Cardiac atrium fibroblast (primary cell): Measurements from ENCODE around the gene HNRNPU. TPM values are rescaled to one million over a fixed set of nuclear protein-coding genes. Genes with fewer than 3 reads are reported as not detected.

Experiments
- total RNA-seq: library from RNA; depleted of rRNA; stranded (reverse); fragments of >200 nt; gene quantifications from 2 replicates; pipeline ENCODE4 v1.2.3, GENCODE V29; 2015

The HNRNPU gene
- 192 and 227 TPM in 2 replicates for total RNA-seq

DNA sequence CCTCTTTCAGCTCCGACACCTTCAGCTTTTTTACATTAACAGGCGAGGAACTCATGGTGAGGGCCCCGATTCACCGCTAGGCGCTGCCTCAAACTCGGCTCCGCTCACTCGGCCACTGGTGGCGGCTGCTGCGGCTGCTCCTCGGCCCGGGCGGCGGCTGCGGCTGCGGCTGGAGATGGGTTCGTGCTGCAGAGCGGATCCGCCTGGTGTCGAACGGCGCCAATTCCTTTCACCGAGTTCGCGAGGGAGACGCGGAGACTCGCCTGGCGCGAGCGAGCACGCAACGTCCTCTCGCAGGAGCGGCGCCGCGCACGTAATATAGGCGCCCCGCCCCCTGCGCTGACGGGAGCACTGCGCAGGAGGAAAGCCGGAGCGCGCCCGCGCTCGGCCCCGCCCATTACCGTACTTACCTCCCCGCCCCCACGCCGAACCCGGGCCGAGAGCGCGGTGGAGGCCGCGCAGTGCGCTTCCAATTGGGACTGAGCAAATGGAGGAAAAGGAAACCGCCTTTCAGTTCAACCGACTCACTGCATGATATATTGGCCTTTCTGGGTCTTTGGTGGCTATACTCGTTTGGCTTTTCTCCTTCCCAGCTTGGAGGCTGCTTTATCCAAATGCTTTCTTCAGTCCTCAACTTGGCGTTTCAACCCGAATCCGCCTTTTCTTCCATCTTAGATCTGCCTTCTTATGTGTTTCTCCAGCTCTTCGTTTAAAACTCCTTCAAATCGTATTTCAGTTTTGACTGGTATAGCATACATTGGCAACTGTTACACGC is at the start of gene HNRNPU:
HNRNPU (minus strand) TSS at position 291 of the 775 bp plus-strand sequence; CDS start at position 55, 236 bp downstream.

DNA sequence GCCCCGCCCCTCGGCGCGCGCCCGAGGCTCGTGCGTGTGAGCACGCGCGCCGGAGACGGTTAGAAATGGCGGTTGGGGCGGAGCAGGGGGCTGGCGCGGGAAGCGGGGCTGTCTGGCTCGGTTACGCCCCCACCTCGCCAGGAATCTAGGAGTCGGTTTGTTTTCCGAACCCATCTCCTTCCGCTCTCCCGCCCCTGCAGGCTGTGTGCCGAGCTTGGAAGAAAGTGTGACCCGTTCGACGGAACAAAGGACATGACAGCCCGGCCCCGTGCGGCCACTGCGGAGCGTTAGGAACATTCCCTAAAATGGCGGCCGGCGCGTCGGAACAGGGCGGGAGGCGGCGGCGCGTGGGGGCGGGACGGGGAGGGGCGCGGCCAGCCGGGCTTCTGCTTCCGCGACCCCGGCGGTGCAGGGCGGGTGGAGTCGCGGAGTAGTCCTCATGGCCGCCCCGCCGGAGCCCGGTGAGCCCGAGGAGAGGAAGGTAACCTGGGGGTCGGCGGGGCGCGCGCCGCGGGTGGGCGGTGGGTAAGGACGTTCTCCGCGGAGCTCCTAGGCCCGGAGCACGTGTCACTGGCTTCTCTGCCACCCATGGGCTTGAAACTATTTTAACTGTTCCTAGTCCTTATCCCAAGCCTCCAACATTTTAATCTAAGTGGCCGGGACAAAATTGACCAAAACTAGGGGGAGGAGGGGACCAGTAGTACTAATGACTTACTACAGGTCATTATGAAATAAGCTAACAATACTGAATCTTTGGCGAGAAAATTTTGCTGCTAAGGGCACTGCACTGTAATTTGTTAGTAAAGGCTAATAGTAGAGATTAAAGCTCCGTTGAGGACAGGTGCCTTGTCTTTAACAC is 28.8 kb downstream of the HNRNPU start, which contains the start of gene COX20:
COX20 (plus strand) TSS at position 383 of the 859 bp plus-strand sequence; CDS start at position 440, 57 bp downstream.

Other genes with a start within 250 kb of the HNRNPU start
- gene DESI2, start 211.4 kb downstream of the HNRNPU start, total RNA-seq: 35.9 and 42.1 TPM in 2 replicates
- gene COX20, start 28.9 kb downstream of the HNRNPU start, total RNA-seq: 15.2 and 27.5 TPM in 2 replicates